Fibroblast of pulmonary artery (primary cell): ENCODE data around the gene TERT.

Source experiments
- DNase-seq: peaks from one replicate; pipeline ENCODE4 v3.0.0-alpha.2; 2010; ENCODE audit warnings: low read depth
- H3K4me3 ChIP-seq: replicated peaks from 2 replicates; pipeline ENCODE4 v1.5.1; 2011; ENCODE audit warnings: low read depth, mild to moderate bottlenecking, control low read depth, low read length, moderate library complexity
- CTCF ChIP-seq: IDR thresholded peaks from 2 replicates; pipeline ENCODE4 v1.5.1; 2011; ENCODE audit warnings: mild to moderate bottlenecking, control low read depth, low read length, inconsistent platforms; ENCODE audit errors: missing control alignments

The TERT gene

GRCh38 chr5:1265461-1266455, 29.1 kb downstream of the TERT start:
- TF ChIP-seq CTCF, result no peak
- DNase-seq, result no peak
- no peak overlapping the region for H3K4me3 ChIP-seq

- H3K4me3 ChIP-seq, result no peak overlapping the region
- TF ChIP-seq CTCF, result no peak
- no peak for DNase-seq
Measured at GRCh38 chr5:1265026-1265425, 29.8 kb downstream of the TERT start.

GRCh38 chr5:1264211-1264610, 30.7 kb downstream of the TERT start:
- no peak for DNase-seq
- H3K4me3 ChIP-seq, result no peak overlapping the region
- no peak for TF ChIP-seq CTCF

- TF ChIP-seq CTCF, result no peak
- peak; percentile 15 for DNase-seq
Measured at GRCh38 chr5:1262381-1262780, 32.5 kb downstream of the TERT start.

GRCh38 chr5:1261643-1262042, 33.2 kb downstream of the TERT start:
- no peak for TF ChIP-seq CTCF
- no peak for DNase-seq
- no peak overlapping the region for H3K4me3 ChIP-seq

More at GRCh38 chr5:1262381-1262780, 32.5 kb downstream of the TERT start:
- no peak overlapping the region for H3K4me3 ChIP-seq

GRCh38 chr5:1259806-1260480, 34.9 kb downstream of the TERT start:
- no peak for DNase-seq
- TF ChIP-seq CTCF, result no peak
- H3K4me3 ChIP-seq, result no peak overlapping the region
